GM18507 (cell line): ENCODE measurements around the gene CMIP.

Experiments used
- DNase-seq: peaks from one replicate; pipeline ENCODE4 v3.0.0; 2011; ENCODE audit warnings: low read depth; ENCODE audit not compliant: insufficient read length; ENCODE audit errors: extremely low spot score
- FAIRE-seq: peaks from 2 replicates; lab custom pipeline; 2011; peaks lifted over from hg19 to GRCh38; lab: Jason Lieb, UNC

The CMIP gene

GRCh38 chr16:81635063-81635937, 190.7 kb downstream of the CMIP start:
- DNase-seq (no peak), FAIRE-seq (no peak)

- DNase-seq (no peak), FAIRE-seq (no peak)
Measured at GRCh38 chr16:81636298-81636993, 191.8 kb downstream of the CMIP start.

- FAIRE-seq (no peak), DNase-seq (no peak)
Measured at GRCh38 chr16:81637336-81638235, 193.0 kb downstream of the CMIP start.

- DNase-seq = no peak
- no peak for FAIRE-seq
Measured at GRCh38 chr16:81638286-81638945, 193.8 kb downstream of the CMIP start.

GRCh38 chr16:81639348-81639747, 194.7 kb downstream of the CMIP start:
- DNase-seq (no peak), FAIRE-seq (no peak)

DNA sequence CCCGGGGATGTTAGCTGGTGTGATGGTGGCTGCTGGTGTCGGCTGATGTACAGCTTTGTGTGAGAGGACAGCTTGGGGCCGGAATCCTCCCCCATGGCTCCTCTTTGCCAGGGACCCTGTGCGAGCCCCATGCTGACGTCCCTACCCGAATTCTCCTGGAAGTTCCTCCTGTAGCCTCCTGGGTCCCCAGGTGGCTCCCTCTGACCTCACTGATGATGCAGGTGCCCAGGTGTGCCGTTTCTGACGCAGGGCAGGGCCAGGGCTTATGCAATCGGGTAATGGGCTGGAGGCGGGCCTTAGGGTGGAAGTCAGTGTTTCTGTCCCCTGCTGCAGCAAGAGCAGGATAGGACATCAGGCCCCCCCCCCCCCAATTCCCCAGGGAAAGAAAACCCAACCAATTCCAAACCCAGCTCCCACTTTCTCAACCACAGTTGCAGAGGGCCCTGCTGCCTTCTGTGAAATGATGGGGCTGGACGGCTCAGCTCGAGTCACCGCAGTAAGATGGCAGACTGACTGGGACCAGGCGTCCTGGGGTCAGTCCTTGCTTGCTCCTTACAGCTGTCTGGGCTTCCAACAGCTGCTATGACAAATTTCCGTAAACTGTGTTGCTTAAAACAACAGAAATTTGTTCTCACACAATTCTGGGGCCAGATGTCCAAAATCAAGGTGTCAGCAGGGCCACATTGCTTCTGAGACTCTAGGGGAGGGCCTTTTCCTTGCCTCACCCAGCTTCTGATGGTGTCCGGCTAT, 195.5 kb downstream of the CMIP start:
- FAIRE-seq (no peak), DNase-seq (no peak)

- DNase-seq = no peak
- no peak for FAIRE-seq
Measured at GRCh38 chr16:81640681-81641070, 196.1 kb downstream of the CMIP start.

- FAIRE-seq (no peak), DNase-seq (no peak)
Measured at GRCh38 chr16:81641395-81642106, 196.9 kb downstream of the CMIP start.

DNA sequence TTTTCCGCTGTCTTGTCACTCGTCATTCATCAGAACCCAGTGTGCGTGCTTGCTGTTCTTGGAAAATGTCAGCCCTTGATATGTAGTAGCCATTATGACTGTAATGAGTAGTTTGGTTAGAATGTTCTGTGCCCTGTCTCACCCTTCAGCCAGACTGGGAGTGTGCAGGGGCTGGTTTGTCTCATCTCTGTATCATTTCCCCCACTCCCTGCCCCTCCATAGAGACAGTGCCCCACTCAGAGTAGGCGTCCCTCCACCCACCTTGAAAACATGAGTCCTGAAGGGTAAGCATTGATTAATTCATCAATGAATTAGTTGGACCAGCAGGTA, 197.5 kb downstream of the CMIP start:
- DNase-seq (no peak), FAIRE-seq (no peak)

GRCh38 chr16:81642943-81643342, 198.3 kb downstream of the CMIP start:
- FAIRE-seq (no peak), DNase-seq (no peak)

DNA sequence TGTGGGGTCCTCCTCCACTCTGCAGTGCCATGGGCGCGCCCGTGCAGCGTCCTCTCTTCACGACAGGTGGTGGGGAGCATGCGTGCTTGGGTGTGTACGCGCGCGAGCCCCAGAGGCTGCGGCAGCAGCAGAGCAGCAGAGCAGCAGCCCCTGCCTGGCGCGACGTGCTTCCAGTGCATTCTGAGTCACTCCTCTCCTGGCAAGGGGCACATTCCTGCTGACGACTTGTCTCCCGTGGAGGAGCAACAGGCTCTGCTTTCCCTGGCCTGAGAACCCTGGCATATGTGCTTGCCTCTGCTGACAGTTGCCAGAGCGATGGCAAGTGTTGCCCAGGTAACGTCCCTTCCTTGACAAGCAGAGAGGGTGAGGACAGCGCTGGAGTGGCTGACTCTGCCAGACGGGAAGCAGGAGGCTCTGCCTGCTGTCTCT, 200.7 kb downstream of the CMIP start:
- FAIRE-seq (no peak), DNase-seq (no peak)

- no peak for FAIRE-seq
Measured at GRCh38 chr16:81645925-81646324, 201.3 kb downstream of the CMIP start.

DNA sequence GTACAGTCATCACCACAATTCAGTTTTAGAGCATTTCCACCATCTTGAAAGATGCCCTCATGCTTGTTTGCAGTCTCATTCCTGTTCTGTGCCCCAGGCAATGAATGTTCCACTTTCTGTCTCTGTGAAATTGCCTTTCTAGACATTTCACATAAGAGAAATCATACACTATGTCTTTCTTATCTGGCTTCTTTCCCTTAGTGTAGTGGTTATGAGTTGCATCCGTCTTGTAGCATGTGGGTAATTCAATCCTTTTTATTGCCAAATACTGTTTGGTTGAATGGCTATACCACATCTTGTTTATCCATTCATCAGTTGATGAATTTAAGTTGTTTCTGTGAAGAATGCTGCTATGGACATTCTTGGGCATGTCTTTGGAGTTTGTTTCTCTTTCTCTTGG, 202.0 kb downstream of the CMIP start:
- no peak for FAIRE-seq
- DNase-seq = no peak

More at GRCh38 chr16:81645925-81646324, 201.3 kb downstream of the CMIP start:
- DNase-seq = no peak

- DNase-seq (no peak), FAIRE-seq (no peak)
Measured at GRCh38 chr16:81647527-81647926, 202.9 kb downstream of the CMIP start.

GRCh38 chr16:81649561-81650184, 205.1 kb downstream of the CMIP start:
- no peak for FAIRE-seq
- DNase-seq = no peak

GRCh38 chr16:81650281-81650680, 205.7 kb downstream of the CMIP start:
- FAIRE-seq (no peak), DNase-seq (no peak)

- DNase-seq (no peak), FAIRE-seq (no peak)
Measured at GRCh38 chr16:81650982-81651562, 206.5 kb downstream of the CMIP start.
